Epithelial cell of proximal tubule (primary cell): Measurements from ENCODE around the gene ATF3. TPM values are rescaled to one million over a fixed set of nuclear protein-coding genes. Genes with fewer than 3 reads are reported as not detected.

Experiments used
- DNase-seq: peaks from one replicate; pipeline ENCODE4 v3.0.0-alpha.2; 2011; ENCODE audit warnings: low read depth
- H3K4me3 ChIP-seq: 2 replicates; pipeline ENCODE4 v1.5.1; 2011; ENCODE audit warnings: low read depth, mild to moderate bottlenecking, low read length
- total RNA-seq: library from RNA; depleted of rRNA; stranded (reverse); fragments of >200 nt; gene quantifications from 2 replicates; pipeline ENCODE4 v1.2.3, GENCODE V29; 2015
- TF ChIP-seq, protein P1 (sequence below): conservative IDR thresholded peaks from 2 replicates; pipeline ENCODE4 v1.5.1; 2012; ENCODE audit warnings: low read depth, mild to moderate bottlenecking, low read length

ATF3 gene
- total RNA-seq, 1 donor from 2014 or later = 18.9 TPM

DNA sequence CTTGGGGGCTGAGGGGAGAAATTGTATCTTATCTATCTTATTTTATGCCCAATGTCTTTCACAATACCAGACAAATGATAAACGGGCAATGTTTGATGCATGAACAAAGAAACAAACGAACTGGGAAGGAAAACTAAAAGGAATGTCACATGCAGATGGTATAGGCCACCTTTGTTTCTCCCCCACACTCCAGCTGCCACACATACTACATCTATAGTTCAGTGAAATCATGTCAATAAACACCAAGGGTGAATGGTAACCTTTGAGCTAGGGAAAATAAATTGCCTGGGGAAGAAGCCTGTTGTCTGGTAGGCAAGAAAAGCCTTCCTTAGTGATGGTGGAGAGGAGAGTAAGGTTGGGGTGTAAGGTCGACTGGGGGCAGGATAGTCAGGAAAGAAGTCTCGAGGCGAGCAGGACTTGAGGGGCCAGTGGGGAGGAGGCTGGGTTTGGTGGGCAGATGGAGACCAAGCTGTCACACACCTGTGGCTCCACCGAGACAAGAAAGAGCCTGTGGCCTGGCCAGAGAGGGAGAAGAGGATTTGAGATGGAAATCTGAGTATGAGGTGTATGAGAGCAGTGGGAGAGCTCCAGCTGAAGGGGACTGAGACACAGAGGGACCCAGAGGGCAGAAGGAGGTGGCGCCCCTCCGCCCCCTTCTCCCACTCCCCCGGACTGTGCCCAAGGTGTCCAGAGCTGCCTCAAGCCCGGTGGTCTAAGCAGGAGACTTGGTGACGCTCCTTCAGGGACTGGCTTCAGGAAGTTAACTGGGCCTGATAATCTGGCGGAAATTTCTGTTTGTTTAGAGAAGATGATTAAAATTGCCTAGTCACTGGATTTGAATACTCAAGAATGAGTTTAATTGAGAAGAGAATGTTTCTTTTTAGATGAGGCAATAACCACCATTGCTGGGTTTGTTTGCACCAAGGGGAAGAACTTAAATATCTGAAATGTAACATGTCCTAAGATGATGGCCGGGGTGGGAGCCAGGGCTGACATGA, 37.3 kb downstream of the ATF3 start:
- TF ChIP-seq, protein P1, sequence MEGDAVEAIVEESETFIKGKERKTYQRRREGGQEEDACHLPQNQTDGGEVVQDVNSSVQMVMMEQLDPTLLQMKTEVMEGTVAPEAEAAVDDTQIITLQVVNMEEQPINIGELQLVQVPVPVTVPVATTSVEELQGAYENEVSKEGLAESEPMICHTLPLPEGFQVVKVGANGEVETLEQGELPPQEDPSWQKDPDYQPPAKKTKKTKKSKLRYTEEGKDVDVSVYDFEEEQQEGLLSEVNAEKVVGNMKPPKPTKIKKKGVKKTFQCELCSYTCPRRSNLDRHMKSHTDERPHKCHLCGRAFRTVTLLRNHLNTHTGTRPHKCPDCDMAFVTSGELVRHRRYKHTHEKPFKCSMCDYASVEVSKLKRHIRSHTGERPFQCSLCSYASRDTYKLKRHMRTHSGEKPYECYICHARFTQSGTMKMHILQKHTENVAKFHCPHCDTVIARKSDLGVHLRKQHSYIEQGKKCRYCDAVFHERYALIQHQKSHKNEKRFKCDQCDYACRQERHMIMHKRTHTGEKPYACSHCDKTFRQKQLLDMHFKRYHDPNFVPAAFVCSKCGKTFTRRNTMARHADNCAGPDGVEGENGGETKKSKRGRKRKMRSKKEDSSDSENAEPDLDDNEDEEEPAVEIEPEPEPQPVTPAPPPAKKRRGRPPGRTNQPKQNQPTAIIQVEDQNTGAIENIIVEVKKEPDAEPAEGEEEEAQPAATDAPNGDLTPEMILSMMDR = no peak
- no peak for DNase-seq
- no peak overlapping the region for H3K4me3 ChIP-seq

DNA sequence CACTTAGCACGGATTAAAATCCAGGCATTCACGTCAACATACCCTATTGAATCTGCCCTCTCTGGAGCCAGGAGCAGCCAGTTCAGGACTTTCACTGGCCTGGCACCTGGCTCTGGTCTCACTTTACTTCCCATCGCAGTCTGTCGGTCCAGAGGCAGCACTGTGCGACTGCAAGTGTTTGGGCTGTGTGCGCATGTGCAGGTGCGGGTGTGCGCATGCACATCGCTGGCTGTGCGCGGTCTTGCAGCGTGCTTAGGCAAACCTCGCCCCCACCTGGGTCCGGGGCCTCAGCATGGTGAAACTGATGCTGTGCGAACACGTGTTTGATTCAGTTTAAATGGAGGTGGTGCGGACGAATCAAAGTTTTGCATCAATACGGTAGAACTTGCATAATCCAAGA, 38.0 kb downstream of the ATF3 start:
- TF ChIP-seq, protein P1 = no peak
- H3K4me3 ChIP-seq = no peak overlapping the region
- DNase-seq = no peak

DNA sequence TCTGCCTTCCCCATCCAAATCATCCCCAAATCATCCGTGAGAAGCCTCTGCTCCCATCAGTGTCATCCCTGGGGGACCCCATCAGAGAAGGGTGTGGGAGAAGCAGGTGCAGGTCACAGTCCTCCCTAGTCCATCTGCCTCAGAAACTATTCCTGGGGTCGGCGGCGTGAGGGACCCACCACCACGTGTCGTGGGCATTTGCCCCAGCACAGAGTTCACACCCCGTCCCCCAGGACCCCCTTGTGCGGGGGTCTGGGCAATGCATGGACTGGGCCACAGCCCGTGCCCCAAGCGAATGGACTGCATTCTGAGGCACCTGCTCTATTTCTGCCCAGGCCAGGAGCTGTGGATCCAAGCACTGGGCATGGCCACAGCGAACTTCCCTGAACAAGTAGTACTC, 38.4 kb downstream of the ATF3 start:
- TF ChIP-seq, protein P1 = no peak
- DNase-seq = no peak
- no peak overlapping the region for H3K4me3 ChIP-seq

DNA sequence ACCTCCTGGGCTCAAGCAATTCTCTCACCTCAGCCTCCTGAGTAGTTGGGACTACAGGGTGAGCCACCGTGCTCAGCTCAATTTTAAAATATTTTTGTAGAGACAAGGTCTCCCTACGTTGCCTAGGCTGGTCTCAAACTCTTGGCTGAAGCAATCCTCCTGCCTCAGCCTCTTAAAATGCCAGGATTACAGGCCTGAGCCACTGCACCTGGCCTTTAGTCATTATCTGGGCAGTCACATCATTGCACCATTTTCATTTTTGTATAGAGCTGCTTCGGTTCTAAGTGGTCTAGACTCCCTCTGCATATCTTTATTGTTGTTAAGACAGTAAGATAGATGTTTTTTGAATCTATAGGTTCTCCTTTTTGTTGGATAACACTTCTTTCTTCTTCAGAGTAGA, 39.9 kb downstream of the ATF3 start:
- DNase-seq = no peak
- H3K4me3 ChIP-seq = no peak overlapping the region
- TF ChIP-seq, protein P1 = no peak

DNA sequence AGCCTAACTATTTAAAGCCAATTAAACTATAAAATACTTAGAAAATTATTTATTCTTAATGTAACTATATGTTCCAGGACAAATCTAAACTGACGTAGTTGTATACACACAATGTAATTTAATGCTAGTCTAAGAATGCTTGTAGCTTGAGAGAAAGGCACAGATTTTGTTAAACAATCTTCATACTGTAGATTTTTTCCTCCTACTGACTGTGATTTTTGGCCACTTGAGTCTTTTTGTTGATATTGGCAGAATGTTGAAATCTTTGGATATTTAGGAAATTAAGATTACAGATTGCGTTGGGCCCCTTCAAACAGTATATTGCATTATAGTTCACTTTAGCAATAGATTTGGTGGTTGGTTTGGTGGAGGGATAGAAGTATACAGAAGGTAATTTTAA, 40.5 kb downstream of the ATF3 start:
- TF ChIP-seq, protein P1 = no peak
- DNase-seq = no peak
- H3K4me3 ChIP-seq = no peak overlapping the region

DNA sequence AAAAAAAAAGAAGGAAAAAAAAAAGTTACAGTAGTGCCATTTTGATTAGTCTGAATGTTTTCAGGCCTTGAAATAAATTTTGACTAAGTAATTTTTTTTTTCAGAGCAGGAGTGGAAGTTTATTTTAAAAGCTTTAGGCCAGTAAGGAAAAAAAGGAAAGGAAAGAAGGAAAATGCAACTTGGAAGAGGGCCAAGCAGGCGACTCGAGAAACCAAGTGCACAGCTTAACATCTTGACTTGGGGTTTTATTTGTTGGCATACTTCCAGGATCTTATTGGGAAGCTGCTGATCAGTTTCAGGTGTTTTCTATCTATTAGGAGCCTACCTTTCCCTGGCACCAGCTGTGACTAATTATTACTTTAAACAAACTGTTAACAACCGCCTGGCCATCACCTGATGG, 41.7 kb downstream of the ATF3 start:
- H3K4me3 ChIP-seq = no peak overlapping the region
- no peak for DNase-seq
- TF ChIP-seq, protein P1 = no peak

DNA sequence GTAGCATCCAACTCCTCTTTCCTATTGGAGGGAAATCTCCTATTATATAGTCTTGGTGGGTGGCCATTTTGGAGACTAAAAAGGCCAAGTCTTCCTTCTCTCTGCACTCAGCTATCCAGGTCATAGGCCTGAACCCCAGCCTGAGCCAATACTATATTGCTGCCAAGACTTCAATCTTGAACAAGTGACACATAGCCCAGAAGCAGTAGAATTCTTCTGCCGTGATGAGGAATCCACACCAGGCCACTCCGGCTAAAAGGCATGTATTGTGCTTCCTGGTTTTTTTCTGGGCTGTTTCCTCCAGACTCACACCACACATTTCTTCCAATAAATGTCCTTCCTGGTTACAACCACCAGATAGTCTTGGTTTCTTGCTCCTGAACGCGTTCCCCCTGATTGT, 43.0 kb downstream of the ATF3 start:
- TF ChIP-seq, protein P1 = no peak
- no peak for DNase-seq

More for the DNA sequence above, 43.0 kb downstream of the ATF3 start:
- H3K4me3 ChIP-seq = no peak overlapping the region
